ENCODE measurements around the gene KLC3. TPM values are rescaled to one million over a fixed set of nuclear protein-coding genes. Genes with fewer than 3 reads are reported as not detected.

The KLC3 gene
- total and polyA plus RNA-seq, 2 donors (not counting 1 experiment from before 2014, with no cell fraction given) = not detected

DNA sequence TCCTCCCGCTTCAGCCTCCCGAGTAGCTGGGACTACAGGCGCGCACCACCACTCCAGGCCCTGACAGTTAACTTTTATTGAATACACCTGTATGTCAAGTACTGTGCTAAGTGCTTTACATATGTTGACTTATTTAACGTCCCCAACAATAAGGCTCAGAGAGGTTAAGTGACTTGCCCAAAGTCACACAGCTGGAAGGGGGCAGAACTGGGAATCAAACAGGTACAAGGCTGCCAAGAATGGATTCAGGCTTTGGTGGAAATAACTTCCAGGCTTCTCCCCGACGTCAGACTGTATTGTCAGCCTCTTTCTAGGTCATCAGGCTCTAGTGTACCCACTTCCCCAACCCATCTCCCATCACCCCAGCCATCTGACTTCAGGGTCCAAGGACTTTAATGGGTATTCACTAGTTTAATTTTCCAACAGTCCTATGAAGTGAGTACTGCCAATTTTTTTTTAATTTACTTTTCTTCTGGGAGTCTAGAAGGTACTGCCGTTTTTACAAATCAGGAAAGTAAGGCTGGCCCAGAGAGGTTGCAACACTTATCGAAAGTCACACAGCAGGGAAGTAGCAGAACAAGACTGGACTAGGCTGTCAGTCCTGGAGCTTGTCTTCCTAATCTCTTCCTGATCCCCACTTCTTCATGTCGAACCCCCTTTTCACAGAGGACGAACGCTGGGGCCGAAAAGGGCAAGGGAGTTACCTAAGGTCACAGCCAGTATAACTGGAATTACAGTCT, 13.0 kb upstream of the KLC3 start:
- no peak for ATAC-seq (ENCODE audit: low read depth)
- Mint-ChIP-seq H3K9me3 (ENCODE audit: insufficient read depth) (no peaks in the 10 kb centered on the region), H3K27me3 (peaks cover 15% of the 10 kb centered on the region), H3K27ac (no peak overlapping the region), H3K4me3 (no peak overlapping the region), H3K4me1 (peaks cover 2% of the 10 kb centered on the region)
- H3K27me3 ChIP-seq (replicated peaks in 1 of 4; ENCODE audit: control extremely low read depth in 1 of 4, control insufficient read depth in 3 of 4, insufficient read depth in 4 of 4, low read length in 3 of 4) = peaks cover 0 to 19% (median 8%) of the 10 kb centered on the region in 4 experiments
- no peaks in the 10 kb centered on the region for H4K20me1 ChIP-seq (ENCODE audit: control insufficient read depth, insufficient read depth, low read length, poor library complexity, severe bottlenecking)
- no peak overlapping the region for H3K4me2 ChIP-seq (replicated peaks; ENCODE audit: low read depth, low read length, poor library complexity, severe bottlenecking)
- no peak overlapping the region for H3K4me3 ChIP-seq (ENCODE audit: control extremely low read depth in 1 of 5, extremely low read depth in 1 of 5, insufficient read depth in 1 of 5, low read depth in 2 of 5, low read length in 4 of 5)
- H3K9me3 ChIP-seq (ENCODE audit: control extremely low read depth in 1 of 3, control insufficient read depth in 2 of 3, insufficient read depth in 1 of 3, low read length in 2 of 3) = no peaks in the 10 kb centered on the region
- no peak for DNase-seq
- H3K9ac ChIP-seq (ENCODE audit: low read length) = no peak overlapping the region
- no peaks in the 10 kb centered on the region for H3K36me3 ChIP-seq (replicated peaks in 1 of 2; ENCODE audit: control extremely low read depth in 1 of 2, control insufficient read depth in 1 of 2, extremely low read depth in 1 of 2, insufficient read depth in 2 of 2, low read length in 1 of 2)
- intact Hi-C loops (cut with micrococcal nuclease) = no loop called here
- ChIA-PET POLR2A (interaction anchor here (0.8 kb wide), 1 partner anchor 8 kb away, joined by 3 read pairs; no protein-coding TSS in a partner anchor), CTCF (interaction anchor here (1.1 to 1.3 kb wide), 2 partner anchors 10 to 11 kb away, joined by 4 read pairs; no protein-coding TSS in a partner anchor)
- TF ChIP-seq, protein P1, sequence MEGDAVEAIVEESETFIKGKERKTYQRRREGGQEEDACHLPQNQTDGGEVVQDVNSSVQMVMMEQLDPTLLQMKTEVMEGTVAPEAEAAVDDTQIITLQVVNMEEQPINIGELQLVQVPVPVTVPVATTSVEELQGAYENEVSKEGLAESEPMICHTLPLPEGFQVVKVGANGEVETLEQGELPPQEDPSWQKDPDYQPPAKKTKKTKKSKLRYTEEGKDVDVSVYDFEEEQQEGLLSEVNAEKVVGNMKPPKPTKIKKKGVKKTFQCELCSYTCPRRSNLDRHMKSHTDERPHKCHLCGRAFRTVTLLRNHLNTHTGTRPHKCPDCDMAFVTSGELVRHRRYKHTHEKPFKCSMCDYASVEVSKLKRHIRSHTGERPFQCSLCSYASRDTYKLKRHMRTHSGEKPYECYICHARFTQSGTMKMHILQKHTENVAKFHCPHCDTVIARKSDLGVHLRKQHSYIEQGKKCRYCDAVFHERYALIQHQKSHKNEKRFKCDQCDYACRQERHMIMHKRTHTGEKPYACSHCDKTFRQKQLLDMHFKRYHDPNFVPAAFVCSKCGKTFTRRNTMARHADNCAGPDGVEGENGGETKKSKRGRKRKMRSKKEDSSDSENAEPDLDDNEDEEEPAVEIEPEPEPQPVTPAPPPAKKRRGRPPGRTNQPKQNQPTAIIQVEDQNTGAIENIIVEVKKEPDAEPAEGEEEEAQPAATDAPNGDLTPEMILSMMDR (IDR thresholded peaks at IDR 0.05) = no peak
- TF ChIP-seq EZH2 (IDR thresholded peaks at IDR 0.05; ENCODE audit: borderline replicate concordance, insufficient read depth, low read depth, low read length, poor library complexity, severe bottlenecking) = no peak
- WGBS (ENCODE audit: insufficient coverage) = 68% methylated on average over 7 of the region's 13 CpGs
- H3K27ac ChIP-seq (ENCODE audit: low read length in 2 of 2) = no peak overlapping the region
- peaks cover 0 to 4% of the 10 kb centered on the region in 2 donors for H3K4me1 ChIP-seq (ENCODE audit: control insufficient read depth in 2 of 2, insufficient read depth in 2 of 2, low read length in 2 of 2)
- H2AFZ ChIP-seq (ENCODE audit: insufficient read depth, low read depth, low read length, poor library complexity, severe bottlenecking) = no peak overlapping the region
- H3K79me2 ChIP-seq (ENCODE audit: control insufficient read depth, insufficient read depth, low read length) = no peaks in the 10 kb centered on the region

GRCh38 chr19:45331411-45331810, 9.1 kb upstream of the KLC3 start:
- ATAC-seq (ENCODE audit: low read depth) = no peak
- Histone ChIP-seq H3K36me3 (replicated peaks in 1 of 2; ENCODE audit: control extremely low read depth in 1 of 2, control insufficient read depth in 1 of 2, extremely low read depth in 1 of 2, insufficient read depth in 2 of 2, low read length in 1 of 2) (no peaks in the 10 kb centered on the region), H3K79me2 (ENCODE audit: control insufficient read depth, insufficient read depth, low read length) (no peaks in the 10 kb centered on the region), H3K9ac (ENCODE audit: low read length) (no peak overlapping the region), H3K27me3 (replicated peaks in 1 of 4; ENCODE audit: control extremely low read depth in 1 of 4, control insufficient read depth in 3 of 4, insufficient read depth in 4 of 4, low read length in 3 of 4) (no peaks in the 10 kb centered on the region), H3K4me2 (replicated peaks; ENCODE audit: low read depth, low read length, poor library complexity, severe bottlenecking) (no peak overlapping the region), H4K20me1 (ENCODE audit: control insufficient read depth, insufficient read depth, low read length, poor library complexity, severe bottlenecking) (no peaks in the 10 kb centered on the region), H3K4me1 (ENCODE audit: control insufficient read depth in 2 of 2, insufficient read depth in 2 of 2, low read length in 2 of 2) (no peaks in the 10 kb centered on the region), H2AFZ (ENCODE audit: insufficient read depth, low read depth, low read length, poor library complexity, severe bottlenecking) (no peak overlapping the region), H3K27ac (ENCODE audit: low read length in 2 of 2) (no peak overlapping the region), H3K4me3 (ENCODE audit: control extremely low read depth in 1 of 5, extremely low read depth in 1 of 5, insufficient read depth in 1 of 5, low read depth in 2 of 5, low read length in 4 of 5) (no peak overlapping the region), H3K9me3 (ENCODE audit: control extremely low read depth in 1 of 3, control insufficient read depth in 2 of 3, insufficient read depth in 1 of 3, low read length in 2 of 3) (no peaks in the 10 kb centered on the region)
- no peak overlapping the region for H3K4me3 Mint-ChIP-seq
- ChIA-PET POLR2A (no interaction called here), CTCF (no interaction called here)
- TF ChIP-seq, protein P1 (IDR thresholded peaks at IDR 0.05) = no peak
- no peak for TF ChIP-seq EZH2 (IDR thresholded peaks at IDR 0.05; ENCODE audit: borderline replicate concordance, insufficient read depth, low read depth, low read length, poor library complexity, severe bottlenecking)
- intact Hi-C loops (cut with micrococcal nuclease) = loop anchor here (10.0 kb wide), 1 partner anchor 547 kb away; no protein-coding TSS in a partner anchor
- no peak overlapping the region for H3K27ac Mint-ChIP-seq
- peaks cover 11% of the 10 kb centered on the region for H3K27me3 Mint-ChIP-seq
- H3K4me1 Mint-ChIP-seq = peaks cover under 1% of the 10 kb centered on the region
- DNase-seq = no peak
- no peaks in the 10 kb centered on the region for H3K9me3 Mint-ChIP-seq (ENCODE audit: insufficient read depth)
- WGBS (ENCODE audit: insufficient coverage) = 94% methylated on average over 6 of the region's 7 CpGs

Measured in B cell (primary cell).